SK-N-SH (cell line): ENCODE measurements around the gene KIAA2012. TPM values are rescaled to one million over a fixed set of nuclear protein-coding genes. Genes with fewer than 3 reads are reported as not detected.

ENCODE experiments used
- CTCF ChIA-PET: fragments of 300-600, 350-600 bp; formaldehyde crosslinking; extraction: SDS; loops from one replicate; lab custom pipeline; 2021; lab: Yijun Ruan, JAX
- POLR2A ChIA-PET: fragments of 350-600 bp; sonication (Branson Sonifier 250); formaldehyde crosslinking; extraction: SDS; loops from one replicate; lab custom pipeline; 2020; ENCODE audit warnings: antibody characterized with exemption, inconsistent platforms; lab: Yijun Ruan, JAX
- DNase-seq: peaks from one replicate; pipeline ENCODE4 v3.0.0; 2012
- H2AFZ ChIP-seq: fragments of 200-600 bp; sonication (generic); 2 replicates; pipeline ENCODE4 v1.8.1; 2016; ENCODE audit warnings: antibody characterized with exemption, mild to moderate bottlenecking, low read depth
- H3F3A ChIP-seq: fragments of 200-600 bp; sonication (generic); replicated peaks from 2 replicates; pipeline ENCODE3; 2016; ENCODE audit warnings: antibody characterized with exemption, mild to moderate bottlenecking; ENCODE audit not compliant: insufficient read depth
- H3K27ac ChIP-seq, 2 experiments: fragments of 200-500 bp in 1 of 2; fragments of 200-600 bp in 1 of 2; sonication (Bioruptor generic) in 1 of 2; sonication (generic), shearing (Covaris generic) in 1 of 2; 2 replicates each; pipeline versions ENCODE4 v1.5.1 to v1.6.1; 2014 to 2016; ENCODE audit warnings: low read depth in 2 of 2, inconsistent platforms in 1 of 2, low read length in 1 of 2, mild to moderate bottlenecking in 1 of 2, mixed read lengths in 1 of 2
- H3K27me3 ChIP-seq: fragments of 200-600 bp; sonication (generic), shearing (Covaris generic); 2 replicates; pipeline ENCODE4 v1.6.1; 2016; ENCODE audit warnings: mixed run types; ENCODE audit not compliant: insufficient read depth
- H3K36me3 ChIP-seq, 2 experiments: fragments of 200-500 bp in 1 of 2; fragments of 200-600 bp in 1 of 2; sonication (Bioruptor generic) in 1 of 2; sonication (generic) in 1 of 2; replicated peaks in 1 of 2; 2 replicates each; pipeline versions ENCODE3 to v1.5.1; 2014 to 2016; ENCODE audit warnings: low read length in 1 of 2, mild to moderate bottlenecking in 1 of 2; ENCODE audit not compliant: insufficient read depth in 2 of 2, control insufficient read depth in 1 of 2
- H3K4me1 ChIP-seq, 2 experiments: fragments of 200-500 bp in 1 of 2; fragments of 200-600 bp in 1 of 2; sonication (Bioruptor generic) in 1 of 2; sonication (generic), shearing (Covaris generic) in 1 of 2; 2 replicates each; pipeline versions ENCODE4 v1.5.1 to v1.6.1; 2014 to 2016; ENCODE audit warnings: low read depth in 1 of 2, low read length in 1 of 2, mixed run types in 1 of 2; ENCODE audit not compliant: insufficient read depth in 2 of 2, control insufficient read depth in 1 of 2
- H3K4me2 ChIP-seq: fragments of 200-600 bp; sonication (generic), shearing (Covaris generic); 2 replicates; pipeline ENCODE4 v1.6.1; 2017; ENCODE audit warnings: mixed run types
- H3K4me3 ChIP-seq, 2 experiments: fragments of 200-500 bp in 1 of 2; fragments of 200-600 bp in 1 of 2; sonication (Bioruptor generic) in 1 of 2; sonication (generic), shearing (Covaris generic) in 1 of 2; 2 replicates each; pipeline versions ENCODE4 v1.5.1 to v1.8.1; 2014 to 2016; ENCODE audit warnings: low read depth in 2 of 2, inconsistent platforms in 1 of 2, low read length in 1 of 2, mild to moderate bottlenecking in 1 of 2, mixed read lengths in 1 of 2, moderate library complexity in 1 of 2
- H3K79me2 ChIP-seq: fragments of 200-600 bp; sonication (generic); 2 replicates; pipeline ENCODE4 v1.8.1; 2017; ENCODE audit warnings: mild to moderate bottlenecking; ENCODE audit not compliant: insufficient read depth
- H3K9ac ChIP-seq: fragments of 200-600 bp; sonication (generic); 2 replicates; pipeline ENCODE4 v1.6.1; 2017; ENCODE audit warnings: mixed run types
- H3K9me2 ChIP-seq: fragments of 200-600 bp; sonication (generic); 2 replicates; pipeline ENCODE4 v1.6.1; 2017; ENCODE audit warnings: mixed run types
- H3K9me3 ChIP-seq: fragments of 200-600 bp; sonication (generic); 2 replicates; pipeline ENCODE4 v1.6.1; 2017; ENCODE audit warnings: mixed run types, mild to moderate bottlenecking, moderate library complexity
- H4K20me1 ChIP-seq: fragments of 200-600 bp; sonication (generic); 2 replicates; pipeline ENCODE4 v1.6.1; 2017; ENCODE audit warnings: mild to moderate bottlenecking, mixed run types; ENCODE audit not compliant: insufficient read depth
- CHD2 ChIP-seq: fragments of 150-350 bp; IDR thresholded peaks from 2 replicates; pipeline ENCODE4 v1.6.1; 2018; ENCODE audit warnings: low read length; ENCODE audit not compliant: partially characterized antibody
- ELF1 ChIP-seq: IDR thresholded peaks from 2 replicates; pipeline ENCODE4 v1.4.0; 2012
- EZH2phosphoT487 ChIP-seq: fragments of 200-600 bp; sonication (generic); IDR thresholded peaks from 2 replicates; pipeline ENCODE4 v1.6.1; 2017; ENCODE audit warnings: low read depth, mixed run types, mild to moderate bottlenecking, antibody characterized with exemption, moderate library complexity, borderline replicate concordance
- FOSL2 ChIP-seq: IDR thresholded peaks from 2 replicates; pipeline ENCODE4 v1.4.0; 2012; ENCODE audit warnings: low read depth, mild to moderate bottlenecking, moderate library complexity, borderline replicate concordance
- FOXJ3 ChIP-seq: sonication (generic); formaldehyde crosslinking; IDR thresholded peaks from 2 replicates; pipeline ENCODE4 v1.5.1; 2020; ENCODE audit warnings: mild to moderate bottlenecking, missing genetic modification reagents
- GABPA ChIP-seq: IDR thresholded peaks from 2 replicates; pipeline ENCODE4 v1.4.0; 2012; ENCODE audit warnings: low read depth, mild to moderate bottlenecking
- MEF2A ChIP-seq: IDR thresholded peaks from 2 replicates; pipeline ENCODE4 v1.4.0; 2012; ENCODE audit warnings: low read depth, borderline replicate concordance
- MXI1 ChIP-seq: IDR thresholded peaks from 2 replicates; pipeline ENCODE4 v1.6.1; 2012; ENCODE audit warnings: mild to moderate bottlenecking, low read depth, low read length, improper control_type of control experiment
- NFIC ChIP-seq: IDR thresholded peaks from 2 replicates; pipeline ENCODE4 v1.4.0; 2012; ENCODE audit warnings: borderline replicate concordance
- POLR2AphosphoS5 ChIP-seq: IDR thresholded peaks from 2 replicates; pipeline ENCODE4 v1.6.1; 2012; ENCODE audit warnings: low read depth, low read length
- RCOR1 ChIP-seq: fragments of 150-350 bp; IDR thresholded peaks from 2 replicates; pipeline ENCODE4 v1.6.1; 2017; ENCODE audit warnings: antibody characterized with exemption, low read length
- REST ChIP-seq: IDR thresholded peaks from 2 replicates; pipeline ENCODE4 v1.6.1; 2012; ENCODE audit warnings: mild to moderate bottlenecking, low read depth, low read length, moderate library complexity
- RFX5 ChIP-seq: IDR thresholded peaks from 2 replicates; pipeline ENCODE4 v1.6.1; 2012; ENCODE audit warnings: mild to moderate bottlenecking, improper control_type of control experiment, low read length
- RXRA ChIP-seq: IDR thresholded peaks from 2 replicates; pipeline ENCODE4 v1.4.0; 2012; ENCODE audit warnings: low read depth, mild to moderate bottlenecking, borderline replicate concordance
- TCF12 ChIP-seq: IDR thresholded peaks from 2 replicates; pipeline ENCODE4 v1.4.0; 2012
- WGBS: methylation state at CpG from one replicate; pipeline ENCODE4 v1.1.6; 2017; ENCODE audit warnings: low lambda C conversion rate; 5-methylcytosine and 5-hydroxymethylcytosine counted together
- polyA plus RNA-seq, 3 experiments: library from polyadenylated mRNA; depleted of rRNA; stranded (reverse); fragments of >200 nt; gene quantifications; 2 replicates each; pipeline ENCODE4 v1.2.3, GENCODE V29; 2012
- TF ChIP-seq, protein P1 (sequence below): IDR thresholded peaks from 2 replicates; pipeline ENCODE4 v1.4.0; 2012; ENCODE audit warnings: low read depth, borderline replicate concordance
- TF ChIP-seq, protein P2 (sequence below): IDR thresholded peaks from 2 replicates; pipeline ENCODE4 v1.4.0; 2012; ENCODE audit warnings: low read depth
- TF ChIP-seq, protein P3 (sequence below): IDR thresholded peaks from 2 replicates; pipeline ENCODE4 v1.4.0; 2012; ENCODE audit warnings: low read depth, borderline replicate concordance

KIAA2012 gene
- 0.07 and 0.11 TPM in 2 replicates for polyA plus RNA-seq (2012; rRNA removed)
- 0.04 and 0.05 TPM in 2 replicates for polyA plus RNA-seq (2012; cell fraction: cytosol; rRNA removed)
- polyA plus RNA-seq (2012; cell fraction: nucleus; rRNA removed) = 0.46 and 0.64 TPM in 2 replicates

DNA sequence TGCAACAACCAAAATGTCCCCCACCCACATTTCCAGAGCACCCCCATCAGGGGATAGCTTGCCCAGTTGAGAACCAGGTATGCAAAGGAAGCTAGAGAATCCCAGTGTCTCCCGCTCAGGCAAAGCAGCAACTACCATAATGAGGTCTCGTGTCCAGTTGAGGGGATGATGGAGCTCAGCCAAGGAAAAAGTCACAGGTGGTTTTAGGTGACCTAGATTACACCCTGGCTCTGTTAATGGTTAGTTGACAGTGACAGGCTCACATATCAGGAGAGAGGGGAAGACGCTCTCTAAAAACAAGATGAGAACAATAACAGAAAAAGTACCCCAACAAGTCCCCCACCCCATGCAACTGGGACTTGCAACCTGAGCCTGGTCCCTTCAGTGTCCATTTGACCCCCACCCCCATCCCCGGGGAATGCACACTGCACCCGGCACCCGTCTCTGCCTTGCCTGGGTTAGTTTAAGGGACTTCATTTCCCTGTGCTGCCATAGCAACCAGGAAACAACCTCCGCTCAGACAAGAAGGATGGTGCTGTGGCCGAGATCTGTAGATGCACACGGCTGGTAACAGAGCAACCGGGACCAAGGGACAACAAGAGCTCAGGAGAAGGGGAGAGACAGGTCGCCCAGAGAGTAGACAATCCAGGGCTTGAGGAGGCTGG is at the start of gene KIAA2012:
Gene KIAA2012, plus strand, starts transcription at position 519 of the 665 bp plus-strand sequence. CDS start 373 bp downstream, outside the sequence.
- WGBS = 80% methylated on average over 10 of the region's 11 CpGs
- peaks cover 0 to 8% of the 10 kb centered on the region in 2 experiments; a peak in 1 of 4 replicates for H3K4me1 ChIP-seq
- no peaks in the 10 kb centered on the region for H3F3A ChIP-seq
- no peaks in the 10 kb centered on the region for H3K36me3 ChIP-seq
- H3K79me2 ChIP-seq = no peaks in the 10 kb centered on the region
- no peaks in the 10 kb centered on the region for H3K9me2 ChIP-seq
- TF ChIP-seq EZH2phosphoT487 = no peak
- TF ChIP-seq FOSL2 = no peak
- no peak for TF ChIP-seq POLR2AphosphoS5
- no peak for TF ChIP-seq MXI1
- TF ChIP-seq ELF1 = no peak
- TF ChIP-seq REST = no peak
- TF ChIP-seq TCF12 = no peak
- TF ChIP-seq, protein P1, sequence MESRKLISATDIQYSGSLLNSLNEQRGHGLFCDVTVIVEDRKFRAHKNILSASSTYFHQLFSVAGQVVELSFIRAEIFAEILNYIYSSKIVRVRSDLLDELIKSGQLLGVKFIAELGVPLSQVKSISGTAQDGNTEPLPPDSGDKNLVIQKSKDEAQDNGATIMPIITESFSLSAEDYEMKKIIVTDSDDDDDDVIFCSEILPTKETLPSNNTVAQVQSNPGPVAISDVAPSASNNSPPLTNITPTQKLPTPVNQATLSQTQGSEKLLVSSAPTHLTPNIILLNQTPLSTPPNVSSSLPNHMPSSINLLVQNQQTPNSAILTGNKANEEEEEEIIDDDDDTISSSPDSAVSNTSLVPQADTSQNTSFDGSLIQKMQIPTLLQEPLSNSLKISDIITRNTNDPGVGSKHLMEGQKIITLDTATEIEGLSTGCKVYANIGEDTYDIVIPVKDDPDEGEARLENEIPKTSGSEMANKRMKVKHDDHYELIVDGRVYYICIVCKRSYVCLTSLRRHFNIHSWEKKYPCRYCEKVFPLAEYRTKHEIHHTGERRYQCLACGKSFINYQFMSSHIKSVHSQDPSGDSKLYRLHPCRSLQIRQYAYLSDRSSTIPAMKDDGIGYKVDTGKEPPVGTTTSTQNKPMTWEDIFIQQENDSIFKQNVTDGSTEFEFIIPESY = no peak
- no peak for TF ChIP-seq NFIC
- TF ChIP-seq, protein P2, sequence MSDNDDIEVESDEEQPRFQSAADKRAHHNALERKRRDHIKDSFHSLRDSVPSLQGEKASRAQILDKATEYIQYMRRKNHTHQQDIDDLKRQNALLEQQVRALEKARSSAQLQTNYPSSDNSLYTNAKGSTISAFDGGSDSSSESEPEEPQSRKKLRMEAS = no peak
- TF ChIP-seq GABPA = no peak
- no peak for TF ChIP-seq RFX5
- no peak for TF ChIP-seq RCOR1
- TF ChIP-seq RXRA = no peak
- no peak for TF ChIP-seq FOXJ3 (CRISPR knock-in tag)
- no peak for TF ChIP-seq CHD2
- TF ChIP-seq, protein P3, sequence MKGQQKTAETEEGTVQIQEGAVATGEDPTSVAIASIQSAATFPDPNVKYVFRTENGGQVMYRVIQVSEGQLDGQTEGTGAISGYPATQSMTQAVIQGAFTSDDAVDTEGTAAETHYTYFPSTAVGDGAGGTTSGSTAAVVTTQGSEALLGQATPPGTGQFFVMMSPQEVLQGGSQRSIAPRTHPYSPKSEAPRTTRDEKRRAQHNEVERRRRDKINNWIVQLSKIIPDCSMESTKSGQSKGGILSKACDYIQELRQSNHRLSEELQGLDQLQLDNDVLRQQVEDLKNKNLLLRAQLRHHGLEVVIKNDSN = no peak
- no peak for TF ChIP-seq MEF2A
- ChIA-PET CTCF (interaction anchor here (0.5 to 3.0 kb wide), 9 partner anchors 9 to 1117 kb away, joined by 3 to 8 read pairs (median 4); no protein-coding TSS in a partner anchor), POLR2A (interaction anchor here (0.8 kb wide), 1 partner anchor 9 kb away, joined by 3 read pairs; no protein-coding TSS in a partner anchor)
- H4K20me1 ChIP-seq = no peaks in the 10 kb centered on the region
- no peaks in the 10 kb centered on the region for H3K27me3 ChIP-seq
- no peak within 1 kb of the TSS for H2AFZ ChIP-seq
- DNase-seq = peak; percentile 23
- no peaks in the 10 kb centered on the region for H3K9me3 ChIP-seq
- no peak within 1 kb of the TSS for H3K9ac ChIP-seq
- no peak within 1 kb of the TSS for H3K4me2 ChIP-seq
- no peak within 1 kb of the TSS for H3K4me3 ChIP-seq
- no peak within 1 kb of the TSS for H3K27ac ChIP-seq
